Keratinocyte (primary cell): ENCODE results near the gene TMEM167A. TPM values are rescaled to one million over a fixed set of nuclear protein-coding genes. Genes with fewer than 3 reads are reported as not detected.

ENCODE experiments used
- DNase-seq: peaks from one replicate; pipeline ENCODE4 v3.0.0-alpha.2; 2011; ENCODE audit warnings: low read depth, missing footprints, low spot score
- FAIRE-seq: peaks from 2 replicates; lab custom pipeline; 2011; peaks lifted over from hg19 to GRCh38; lab: Jason Lieb, UNC
- H2AFZ ChIP-seq: 2 replicates; pipeline ENCODE4 v1.6.0; 2012; ENCODE audit warnings: low read length, control low read depth, inconsistent platforms; ENCODE audit not compliant: control insufficient read depth
- H3K27ac ChIP-seq: 2 replicates; pipeline ENCODE4 v1.5.1; 2011; ENCODE audit warnings: low read length; ENCODE audit not compliant: control insufficient read depth, insufficient read depth
- H3K27me3 ChIP-seq: 3 replicates; pipeline ENCODE4 v1.6.0; 2011; ENCODE audit warnings: low read length; ENCODE audit not compliant: control insufficient read depth, insufficient read depth; ENCODE audit errors: extremely low read depth
- H3K36me3 ChIP-seq, 2 experiments: 2 replicates in 1 of 2; 3 replicates in 1 of 2; pipeline ENCODE4 v1.5.1; 2011; ENCODE audit warnings: low read length in 2 of 2, mild to moderate bottlenecking in 1 of 2; ENCODE audit not compliant: control insufficient read depth in 2 of 2, insufficient read depth in 2 of 2; ENCODE audit errors: extremely low read depth in 1 of 2
- H3K4me1 ChIP-seq: 3 replicates; pipeline ENCODE4 v1.5.1; 2011; ENCODE audit warnings: low read length; ENCODE audit not compliant: control insufficient read depth, insufficient read depth; ENCODE audit errors: extremely low read depth
- H3K4me2 ChIP-seq: 3 replicates; pipeline ENCODE4 v1.6.0; 2011; ENCODE audit warnings: low read depth, low read length; ENCODE audit not compliant: control insufficient read depth, insufficient read depth; ENCODE audit errors: extremely low read depth
- H3K4me3 ChIP-seq, 3 experiments: fragments of 200-600 bp in 1 of 3; sonication (generic) in 1 of 3; 2 replicates in 2 of 3; 3 replicates in 1 of 3; pipeline ENCODE4 v1.5.1; 2011 to 2016; ENCODE audit warnings: low read length in 3 of 3, mild to moderate bottlenecking in 3 of 3, control low read depth in 2 of 3, inconsistent platforms in 1 of 3, low read depth in 1 of 3, mixed read lengths in 1 of 3, mixed run types in 1 of 3, moderate library complexity in 1 of 3; ENCODE audit not compliant: control insufficient read depth in 2 of 3, insufficient read depth in 2 of 3; ENCODE audit errors: extremely low read depth in 1 of 3
- H3K79me2 ChIP-seq: 2 replicates; pipeline ENCODE4 v1.6.0; 2012; ENCODE audit warnings: low read length; ENCODE audit not compliant: control insufficient read depth, insufficient read depth
- H3K9ac ChIP-seq: 3 replicates; pipeline ENCODE4 v1.6.0; 2011; ENCODE audit warnings: low read length; ENCODE audit not compliant: control insufficient read depth, insufficient read depth; ENCODE audit errors: extremely low read depth
- H3K9me1 ChIP-seq: 3 replicates; pipeline ENCODE4 v1.6.0; 2011; ENCODE audit warnings: low read length; ENCODE audit not compliant: control insufficient read depth, insufficient read depth; ENCODE audit errors: extremely low read depth
- H3K9me3 ChIP-seq: 2 replicates; pipeline ENCODE4 v1.5.1; 2012; ENCODE audit warnings: low read depth, low read length; ENCODE audit not compliant: control insufficient read depth
- H4K20me1 ChIP-seq: 3 replicates; pipeline ENCODE4 v1.6.0; 2011; ENCODE audit warnings: low read length; ENCODE audit not compliant: control insufficient read depth, insufficient read depth; ENCODE audit errors: extremely low read depth
- CTCF ChIP-seq, 3 experiments: IDR thresholded peaks in 1 of 3; conservative IDR thresholded peaks in 1 of 3; optimal IDR thresholded peaks in 1 of 3; 2 replicates in 2 of 3; 3 replicates in 1 of 3; pipeline versions ENCODE3 to v1.5.1; 2011; ENCODE audit warnings: low read length in 3 of 3, mild to moderate bottlenecking in 3 of 3, moderate library complexity in 2 of 3, control low read depth in 1 of 3, inconsistent platforms in 1 of 3; ENCODE audit not compliant: insufficient read depth in 2 of 3; ENCODE audit errors: extremely low read depth in 1 of 3
- EZH2 ChIP-seq: IDR thresholded peaks from one replicate; pipeline ENCODE4 v1.6.1; 2012; ENCODE audit warnings: inconsistent platforms, mild to moderate bottlenecking, low read length, moderate library complexity
- dilution Hi-C: fragments of 300-500 bp; cut with MboI; formaldehyde crosslinking; loops from one replicate; pipeline ENCODE4 v1.7.0; 2020; ENCODE audit warnings: low sequenced_read_pairs; ENCODE audit not compliant: extremely low pct_ligation_motif_present
- polyA plus RNA-seq, 5 experiments: library from polyadenylated mRNA; depleted of rRNA in 3 of 5; stranded (reverse) in 3 of 5; stranded (forward) in 1 of 5; unstranded in 1 of 5; fragments of >200 nt; gene quantifications; 1 replicate in 1 of 5; 2 replicates in 3 of 5; 3 replicates in 1 of 5; pipeline versions ENCODE4 v1.2.1 to v1.2.3, GENCODE V29; 2011 to 2012; ENCODE audit warnings: missing spikeins in 2 of 5, low read depth in 1 of 5, low replicate concordance in 1 of 5

The TMEM167A gene
- polyA plus RNA-seq, 1 donor (not counting 4 experiments of a cell fraction or from before 2014, with no cell fraction given), result 97.6 TPM

GRCh38 chr5:83048811-83049210 lies 28.4 kb downstream of the TMEM167A start:
- H3K4me3 ChIP-seq, result no peak overlapping the region
- no peak for DNase-seq
- H3K9me1 ChIP-seq, result no peaks in the 10 kb centered on the region
- no peak overlapping the region for H3K4me2 ChIP-seq
- dilution Hi-C loops, result no loop called here
- H3K9me3 ChIP-seq, result no peaks in the 10 kb centered on the region
- TF ChIP-seq CTCF (optimal IDR thresholded peaks at IDR 0.05 in 1 of 3, IDR thresholded peaks at IDR 0.05 in 1 of 3, conservative IDR thresholded peaks at IDR 0.05 in 1 of 3; ENCODE audit: extremely low read depth in 1 of 3, insufficient read depth in 2 of 3, low read length in 3 of 3), result no peak
- TF ChIP-seq EZH2, result no peak
- no peak overlapping the region for H3K9ac ChIP-seq
- H4K20me1 ChIP-seq, result no peaks in the 10 kb centered on the region
- H3K36me3 ChIP-seq, result no peaks in the 10 kb centered on the region
- FAIRE-seq, result no peak
- no peaks in the 10 kb centered on the region for H3K4me1 ChIP-seq
- no peaks in the 10 kb centered on the region for H3K79me2 ChIP-seq
- H3K27me3 ChIP-seq, result no peaks in the 10 kb centered on the region
- no peak overlapping the region for H3K27ac ChIP-seq
- H2AFZ ChIP-seq, result no peak overlapping the region

- dilution Hi-C loops, result no loop called here
- Histone ChIP-seq H3K9me1 (no peaks in the 10 kb centered on the region), H3K4me2 (no peak overlapping the region), H4K20me1 (no peaks in the 10 kb centered on the region), H3K4me3 (no peak overlapping the region), H3K36me3 (no peaks in the 10 kb centered on the region), H3K4me1 (no peaks in the 10 kb centered on the region), H3K9me3 (no peaks in the 10 kb centered on the region), H2AFZ (no peak overlapping the region), H3K27me3 (no peaks in the 10 kb centered on the region), H3K9ac (no peak overlapping the region), H3K79me2 (no peaks in the 10 kb centered on the region), H3K27ac (no peak overlapping the region)
- FAIRE-seq, result no peak
- DNase-seq, result no peak
- TF ChIP-seq CTCF (optimal IDR thresholded peaks at IDR 0.05 in 1 of 3, IDR thresholded peaks at IDR 0.05 in 1 of 3, conservative IDR thresholded peaks at IDR 0.05 in 1 of 3; ENCODE audit: extremely low read depth in 1 of 3, insufficient read depth in 2 of 3, low read length in 3 of 3), result no peak
- TF ChIP-seq EZH2, result no peak
These were observed 28.9 kb downstream of the TMEM167A start for GRCh38 chr5:83048277-83048676.
